Endothelial cell of umbilical vein (primary cell): ENCODE measurements around the gene SMURF1. TPM values are rescaled to one million over a fixed set of nuclear protein-coding genes. Genes with fewer than 3 reads are reported as not detected.

ENCODE experiments used
- BruUV-seq: library from RNA; stranded (reverse); fragments of 400-500 nt; replicated peaks from 2 replicates; lab custom pipeline; 2021; lab: Mats Ljungman, UMichigan
- CTCF ChIA-PET: fragments of 300-600, 350-600 bp; sonication (Branson Sonifier 250); formaldehyde crosslinking; loops from one replicate; lab custom pipeline; 2021; ENCODE audit warnings: antibody characterized with exemption, inconsistent platforms; lab: Charles Lee
- POLR2A ChIA-PET: fragments of 300-600, 350-600 bp; sonication (Branson Sonifier 250); formaldehyde crosslinking; loops from one replicate; lab custom pipeline; 2021; ENCODE audit warnings: antibody characterized with exemption, inconsistent platforms; lab: Charles Lee
- DNase-seq: peaks from one replicate; pipeline ENCODE4 v3.0.0-alpha.2; 2011; ENCODE audit warnings: low read depth, low spot score
- FAIRE-seq: peaks from 2 replicates; lab custom pipeline; 2011; peaks lifted over from hg19 to GRCh38; lab: Jason Lieb, UNC
- H2AFZ ChIP-seq: 2 replicates; pipeline ENCODE4 v1.6.0; 2012; ENCODE audit warnings: low read depth, low read length, control low read depth, inconsistent platforms
- H3K27ac ChIP-seq: 2 replicates; pipeline ENCODE4 v1.5.1; 2011; ENCODE audit warnings: low read depth, mild to moderate bottlenecking, control low read depth, low read length, moderate library complexity; ENCODE audit not compliant: insufficient read depth
- H3K27me3 ChIP-seq, 2 experiments: 2 replicates each; pipeline versions ENCODE4 v1.6.0 to v1.6.1; 2011; ENCODE audit warnings: low read length in 2 of 2, mixed read lengths in 1 of 2; ENCODE audit not compliant: control insufficient read depth in 2 of 2, insufficient read depth in 2 of 2
- H3K36me3 ChIP-seq, 2 experiments: 2 replicates in 1 of 2; 3 replicates in 1 of 2; pipeline ENCODE4 v1.5.1; 2011; ENCODE audit warnings: low read length in 2 of 2, mild to moderate bottlenecking in 1 of 2, moderate library complexity in 1 of 2; ENCODE audit not compliant: control insufficient read depth in 2 of 2, insufficient read depth in 2 of 2; ENCODE audit errors: extremely low read depth in 1 of 2
- H3K4me1 ChIP-seq: 3 replicates; pipeline ENCODE4 v1.5.1; 2011; ENCODE audit warnings: mild to moderate bottlenecking, low read length; ENCODE audit not compliant: control insufficient read depth, insufficient read depth; ENCODE audit errors: extremely low read depth
- H3K4me2 ChIP-seq: 2 replicates; pipeline ENCODE4 v1.6.1; 2011; ENCODE audit warnings: low read length, control low read depth, mixed read lengths; ENCODE audit not compliant: insufficient read depth
- H3K4me3 ChIP-seq, 3 experiments: fragments of 200-600 bp in 1 of 3; sonication (generic), shearing (Covaris generic) in 1 of 3; replicated peaks in 1 of 3; 2 replicates each; pipeline ENCODE4 v1.5.1; 2011 to 2016; ENCODE audit warnings: control low read depth in 3 of 3, low read length in 3 of 3, mild to moderate bottlenecking in 2 of 3, inconsistent platforms in 1 of 3, low read depth in 1 of 3, moderate library complexity in 1 of 3; ENCODE audit not compliant: insufficient read depth in 1 of 3
- H3K79me2 ChIP-seq: 2 replicates; pipeline ENCODE4 v1.6.0; 2012; ENCODE audit warnings: low read length, inconsistent platforms; ENCODE audit not compliant: control insufficient read depth, insufficient read depth
- H3K9ac ChIP-seq: replicated peaks from 2 replicates; pipeline ENCODE3; 2011; ENCODE audit warnings: low read length, control low read depth; ENCODE audit not compliant: insufficient read depth; ENCODE audit errors: extremely low read depth
- H3K9me1 ChIP-seq: replicated peaks from 3 replicates; pipeline ENCODE4 v1.6.0; 2011; ENCODE audit warnings: mild to moderate bottlenecking, low read length; ENCODE audit not compliant: control insufficient read depth, insufficient read depth; ENCODE audit errors: extremely low read depth
- H3K9me3 ChIP-seq: replicated peaks from 2 replicates; pipeline ENCODE4 v1.5.1; 2012; ENCODE audit warnings: low read length, inconsistent platforms; ENCODE audit not compliant: control insufficient read depth, insufficient read depth
- H4K20me1 ChIP-seq: replicated peaks from 2 replicates; pipeline ENCODE3; 2011; ENCODE audit warnings: mild to moderate bottlenecking, low read length; ENCODE audit not compliant: control insufficient read depth, insufficient read depth; ENCODE audit errors: extremely low read depth
- EZH2 ChIP-seq: IDR thresholded peaks from 2 replicates; pipeline ENCODE4 v1.6.1; 2012; ENCODE audit warnings: borderline replicate concordance, low read depth, mild to moderate bottlenecking, moderate library complexity, low read length, inconsistent platforms; ENCODE audit not compliant: severe bottlenecking
- GATA2 ChIP-seq: IDR thresholded peaks from 2 replicates; pipeline ENCODE4 v1.7.0; 2011; ENCODE audit warnings: low read depth, mild to moderate bottlenecking, moderate library complexity, mixed read lengths, low read length; ENCODE audit not compliant: insufficient read length, insufficient read depth
- JUN ChIP-seq: IDR thresholded peaks from 2 replicates; pipeline ENCODE4 v1.6.1; 2011; ENCODE audit warnings: borderline replicate concordance, low read depth; ENCODE audit not compliant: insufficient read length, insufficient read depth
- MYC ChIP-seq: IDR thresholded peaks from one replicate; pipeline ENCODE4 v1.6.1; 2011; ENCODE audit warnings: mild to moderate bottlenecking, low read depth, low read length
- POLR2A ChIP-seq: IDR thresholded peaks from 2 replicates; pipeline ENCODE4 v1.6.1; 2012; ENCODE audit warnings: low read depth, mild to moderate bottlenecking, control low read depth, low read length
- dilution Hi-C: fragments of 300-500 bp; cut with MboI; formaldehyde crosslinking; loops from one replicate; pipeline ENCODE4 v1.15.0; 2019; ENCODE audit warnings: low sequenced_read_pairs; ENCODE audit not compliant: extremely low pct_ligation_motif_present
- intact Hi-C: fragments of 100-400 bp; cut with micrococcal nuclease; formaldehyde crosslinking; loops from one replicate; pipeline ENCODE4 v1.10.0; 2022
- polyA plus RNA-seq, 4 experiments: library from polyadenylated mRNA; depleted of rRNA in 3 of 4; stranded (reverse) in 3 of 4; unstranded in 1 of 4; fragments of >200 nt; gene quantifications; 2 replicates each; pipeline versions ENCODE4 v1.2.1 to v1.2.3, GENCODE V29; 2011 to 2012; ENCODE audit warnings: missing spikeins in 1 of 4
- total RNA-seq: library from RNA; stranded (reverse); gene quantifications from 2 replicates; pipeline ENCODE4 v1.2.3, GENCODE V29; 2021
- TF ChIP-seq, protein P1 (sequence below): IDR thresholded peaks from 2 replicates; pipeline ENCODE4 v1.6.1; 2011; ENCODE audit not compliant: insufficient read depth, insufficient read length
- TF ChIP-seq, protein P2 (sequence below), 2 donors: IDR thresholded peaks; 1 replicate in 1 of 2; 2 replicates in 1 of 2; pipeline ENCODE4 v1.5.1; 2011; ENCODE audit warnings: low read length in 2 of 2, mild to moderate bottlenecking in 2 of 2, moderate library complexity in 2 of 2, control low read depth in 1 of 2, inconsistent platforms in 1 of 2, low read depth in 1 of 2; ENCODE audit not compliant: insufficient read depth in 1 of 2; ENCODE audit errors: extremely low read depth in 1 of 2

The SMURF1 gene
- total and polyA plus RNA-seq, 2 donors (not counting 3 experiments of a cell fraction or from before 2014, with no cell fraction given), result 11.5 to 22.8 TPM

DNA sequence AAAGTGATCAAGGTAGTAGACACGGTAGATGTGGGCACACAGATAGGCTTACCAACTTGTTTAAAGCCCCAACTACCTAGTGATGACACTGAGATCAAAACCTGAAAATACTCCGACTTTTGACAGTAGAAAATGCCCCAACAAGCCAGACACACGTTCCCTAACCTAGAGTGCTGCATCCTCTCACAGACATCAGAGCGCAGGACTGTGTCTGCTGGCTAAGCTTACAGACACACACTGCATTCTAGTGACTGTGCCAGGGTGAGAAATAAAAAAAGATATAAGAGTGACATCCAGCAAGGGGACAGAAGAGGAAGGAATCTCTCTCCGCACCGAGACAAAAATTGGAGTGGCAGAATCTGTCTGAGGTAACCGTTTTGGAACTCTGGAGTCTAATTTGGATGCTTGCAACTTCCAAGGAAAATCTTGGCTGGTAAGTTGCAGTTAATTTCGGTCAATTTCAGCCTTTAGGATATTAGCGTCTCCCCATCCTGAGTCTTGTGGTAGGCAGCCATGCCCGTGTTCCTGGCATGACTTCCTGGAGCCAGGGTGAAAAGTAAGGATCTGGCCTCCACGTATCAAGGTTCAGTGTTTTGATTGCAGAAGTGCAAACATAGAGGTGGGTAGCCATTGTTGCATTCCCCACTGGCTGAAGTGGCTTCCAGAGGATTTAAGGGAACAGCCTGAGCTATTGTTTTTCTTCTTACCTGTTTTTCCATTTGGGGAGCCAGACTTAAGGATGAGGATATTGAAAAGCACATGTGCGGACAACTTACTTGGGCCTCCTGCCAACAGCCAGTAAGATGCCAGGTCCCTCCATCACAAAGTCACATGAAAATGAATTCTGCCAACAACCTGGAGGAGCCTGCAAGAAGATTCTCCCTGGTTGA, 124.1 kb downstream of the SMURF1 start:
- no peak overlapping the region for H3K4me2 ChIP-seq
- no peak overlapping the region for H2AFZ ChIP-seq
- intact Hi-C loops (no loop called here), dilution Hi-C loops (no loop called here)
- no peak overlapping the region for H3K9ac ChIP-seq
- no peaks in the 10 kb centered on the region for H4K20me1 ChIP-seq
- H3K9me1 ChIP-seq, result no peaks in the 10 kb centered on the region
- H3K27me3 ChIP-seq, result no peaks in the 10 kb centered on the region
- FAIRE-seq (no peak), DNase-seq (no peak)
- peaks cover 0 to 8% of the 10 kb centered on the region in 2 experiments for H3K36me3 ChIP-seq
- no TSS peak for BruUV-seq
- TF ChIP-seq MYC (no peak), JUN (no peak), POLR2A (no peak), GATA2 (no peak), EZH2 (no peak)
- TF ChIP-seq, protein P1, sequence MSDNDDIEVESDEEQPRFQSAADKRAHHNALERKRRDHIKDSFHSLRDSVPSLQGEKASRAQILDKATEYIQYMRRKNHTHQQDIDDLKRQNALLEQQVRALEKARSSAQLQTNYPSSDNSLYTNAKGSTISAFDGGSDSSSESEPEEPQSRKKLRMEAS, result no peak
- TF ChIP-seq, protein P2, sequence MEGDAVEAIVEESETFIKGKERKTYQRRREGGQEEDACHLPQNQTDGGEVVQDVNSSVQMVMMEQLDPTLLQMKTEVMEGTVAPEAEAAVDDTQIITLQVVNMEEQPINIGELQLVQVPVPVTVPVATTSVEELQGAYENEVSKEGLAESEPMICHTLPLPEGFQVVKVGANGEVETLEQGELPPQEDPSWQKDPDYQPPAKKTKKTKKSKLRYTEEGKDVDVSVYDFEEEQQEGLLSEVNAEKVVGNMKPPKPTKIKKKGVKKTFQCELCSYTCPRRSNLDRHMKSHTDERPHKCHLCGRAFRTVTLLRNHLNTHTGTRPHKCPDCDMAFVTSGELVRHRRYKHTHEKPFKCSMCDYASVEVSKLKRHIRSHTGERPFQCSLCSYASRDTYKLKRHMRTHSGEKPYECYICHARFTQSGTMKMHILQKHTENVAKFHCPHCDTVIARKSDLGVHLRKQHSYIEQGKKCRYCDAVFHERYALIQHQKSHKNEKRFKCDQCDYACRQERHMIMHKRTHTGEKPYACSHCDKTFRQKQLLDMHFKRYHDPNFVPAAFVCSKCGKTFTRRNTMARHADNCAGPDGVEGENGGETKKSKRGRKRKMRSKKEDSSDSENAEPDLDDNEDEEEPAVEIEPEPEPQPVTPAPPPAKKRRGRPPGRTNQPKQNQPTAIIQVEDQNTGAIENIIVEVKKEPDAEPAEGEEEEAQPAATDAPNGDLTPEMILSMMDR (IDR thresholded peaks at IDR 0.05; ENCODE audit: extremely low read depth in 1 of 2, insufficient read depth in 1 of 2, low read depth in 1 of 2, low read length in 2 of 2), result no peak
- no peaks in the 10 kb centered on the region for H3K79me2 ChIP-seq
- CTCF ChIA-PET, result no interaction called here
- no peaks in the 10 kb centered on the region for H3K4me1 ChIP-seq
- POLR2A ChIA-PET, result no interaction called here
- no peak overlapping the region for H3K27ac ChIP-seq
- no peaks in the 10 kb centered on the region for H3K9me3 ChIP-seq
- H3K4me3 ChIP-seq, result no peak overlapping the region
